H1 (cell line): Measurements from ENCODE around the gene LCLAT1. TPM values are rescaled to one million over a fixed set of nuclear protein-coding genes. Genes with fewer than 3 reads are reported as not detected.

Source experiments
- EP300 ChIP-seq, 2 experiments: IDR thresholded peaks; 1 replicate in 1 of 2; 2 replicates in 1 of 2; pipeline ENCODE4 v1.6.1; 2011 to 2012; ENCODE audit warnings: low read depth in 2 of 2, low read length in 2 of 2, mild to moderate bottlenecking in 2 of 2, borderline replicate concordance in 1 of 2, inconsistent platforms in 1 of 2, moderate library complexity in 1 of 2
- KDM4A ChIP-seq: IDR thresholded peaks from one replicate; pipeline ENCODE4 v1.7.1; 2012; ENCODE audit warnings: low read depth, mild to moderate bottlenecking, moderate library complexity, low read length, inconsistent platforms; ENCODE audit not compliant: severe bottlenecking
- RAD21 ChIP-seq, 2 experiments: IDR thresholded peaks in 1 of 2; conservative IDR thresholded peaks in 1 of 2; 2 replicates each; pipeline ENCODE4 v1.6.1; 2011; ENCODE audit warnings: low read depth in 2 of 2, low read length in 2 of 2, improper control_type of control experiment in 1 of 2, inconsistent platforms in 1 of 2, mild to moderate bottlenecking in 1 of 2, moderate library complexity in 1 of 2
- RFX5 ChIP-seq: IDR thresholded peaks from 2 replicates; pipeline ENCODE4 v1.6.1; 2011; ENCODE audit warnings: low read depth, low read length, improper control_type of control experiment, borderline replicate concordance
- SIX5 ChIP-seq: IDR thresholded peaks from 2 replicates; pipeline ENCODE4 v1.6.1; 2011; ENCODE audit warnings: mild to moderate bottlenecking, low read depth, low read length
- SRF ChIP-seq: IDR thresholded peaks from 2 replicates; pipeline ENCODE4 v1.6.1; 2011; ENCODE audit warnings: mild to moderate bottlenecking, low read depth, low read length, moderate library complexity
- TAF7 ChIP-seq: optimal IDR thresholded peaks from 2 replicates; pipeline ENCODE3; 2011; ENCODE audit warnings: low read depth, mild to moderate bottlenecking, inconsistent platforms, low read length, moderate library complexity, borderline replicate concordance
- polyA plus RNA-seq, 7 experiments: library from polyadenylated mRNA; depleted of rRNA in 3 of 7; stranded (reverse) in 5 of 7; unstranded in 2 of 7; fragments of >200 nt in 5 of 7; fragments of 200-250 nt in 2 of 7; gene quantifications; 1 replicate in 5 of 7; 2 replicates in 1 of 7; 4 replicates in 1 of 7; pipeline versions ENCODE4 v1.2.1 to v1.2.3, GENCODE V29; 2011 to 2013; ENCODE audit warnings: missing spikeins in 2 of 7, mixed read lengths in 2 of 7
- total RNA-seq: library from RNA; stranded (reverse); fragmentation: NEBNext Ultra II Directional; extraction: Animal tissue kit (Norgen Biotek cat#: 25700); gene quantifications from 2 replicates; pipeline ENCODE4 v1.2.1, GENCODE V29; 2021
- TF ChIP-seq, protein P1 (sequence below): IDR thresholded peaks from 2 replicates; pipeline ENCODE4 v1.6.1; 2012; ENCODE audit warnings: low read length, inconsistent platforms

LCLAT1 gene
- total and polyA plus RNA-seq, 2 of the 8 experiments (the other 6 are each of a cell fraction or from before 2014, with no cell fraction given), result 7.6 to 22.0 TPM

DNA sequence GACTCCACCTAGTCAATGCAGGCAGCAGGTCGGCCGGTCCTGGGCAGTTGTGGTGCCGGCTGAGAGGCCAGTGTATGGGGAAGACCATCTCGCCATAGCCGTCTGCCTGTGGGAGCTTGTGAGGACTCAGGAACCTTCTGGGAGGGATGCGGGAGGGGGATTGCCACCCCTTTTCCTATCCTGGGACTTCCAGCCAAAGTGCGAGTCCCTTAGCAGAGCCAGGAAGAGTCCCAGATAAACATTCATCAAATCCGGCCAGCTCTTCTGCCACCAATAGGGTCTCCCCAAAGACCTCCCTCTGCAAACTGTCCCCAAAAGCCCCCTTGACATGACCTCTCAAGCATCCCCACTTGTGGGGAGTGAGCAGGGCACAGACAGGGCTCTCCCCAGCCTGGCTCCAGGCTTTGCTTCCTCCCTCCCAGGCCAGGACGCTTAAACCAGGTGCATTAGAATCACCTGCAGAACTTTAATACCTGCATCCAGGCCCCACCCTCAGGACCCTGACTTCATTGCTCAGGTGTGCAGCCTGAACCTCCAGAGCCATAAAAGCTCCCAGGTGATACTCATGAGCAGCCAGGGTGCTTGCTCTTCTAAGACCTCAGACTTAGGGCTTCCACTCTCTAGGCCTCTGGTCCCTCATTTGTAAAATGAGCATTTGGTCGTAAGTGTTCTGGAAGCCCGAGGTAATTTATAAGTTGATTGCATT, 200.9 kb downstream of the LCLAT1 start (continued):
- TF ChIP-seq, protein P1, sequence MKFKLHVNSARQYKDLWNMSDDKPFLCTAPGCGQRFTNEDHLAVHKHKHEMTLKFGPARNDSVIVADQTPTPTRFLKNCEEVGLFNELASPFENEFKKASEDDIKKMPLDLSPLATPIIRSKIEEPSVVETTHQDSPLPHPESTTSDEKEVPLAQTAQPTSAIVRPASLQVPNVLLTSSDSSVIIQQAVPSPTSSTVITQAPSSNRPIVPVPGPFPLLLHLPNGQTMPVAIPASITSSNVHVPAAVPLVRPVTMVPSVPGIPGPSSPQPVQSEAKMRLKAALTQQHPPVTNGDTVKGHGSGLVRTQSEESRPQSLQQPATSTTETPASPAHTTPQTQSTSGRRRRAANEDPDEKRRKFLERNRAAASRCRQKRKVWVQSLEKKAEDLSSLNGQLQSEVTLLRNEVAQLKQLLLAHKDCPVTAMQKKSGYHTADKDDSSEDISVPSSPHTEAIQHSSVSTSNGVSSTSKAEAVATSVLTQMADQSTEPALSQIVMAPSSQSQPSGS, result no peak
- TF ChIP-seq KDM4A (no peak), RFX5 (no peak), SIX5 (no peak), TAF7 (no peak), SRF (no peak), RAD21 (IDR thresholded peaks at IDR 0.05 in 1 of 2, conservative IDR thresholded peaks at IDR 0.05 in 1 of 2; ENCODE audit: low read depth in 2 of 2, low read length in 2 of 2) (no peak), EP300 (IDR thresholded peaks at IDR 0.05; ENCODE audit: borderline replicate concordance in 1 of 2, low read depth in 2 of 2, low read length in 2 of 2) (no peak)
